ENCODE data around the gene NLRP12.

- TF ChIP-seq, protein P1, sequence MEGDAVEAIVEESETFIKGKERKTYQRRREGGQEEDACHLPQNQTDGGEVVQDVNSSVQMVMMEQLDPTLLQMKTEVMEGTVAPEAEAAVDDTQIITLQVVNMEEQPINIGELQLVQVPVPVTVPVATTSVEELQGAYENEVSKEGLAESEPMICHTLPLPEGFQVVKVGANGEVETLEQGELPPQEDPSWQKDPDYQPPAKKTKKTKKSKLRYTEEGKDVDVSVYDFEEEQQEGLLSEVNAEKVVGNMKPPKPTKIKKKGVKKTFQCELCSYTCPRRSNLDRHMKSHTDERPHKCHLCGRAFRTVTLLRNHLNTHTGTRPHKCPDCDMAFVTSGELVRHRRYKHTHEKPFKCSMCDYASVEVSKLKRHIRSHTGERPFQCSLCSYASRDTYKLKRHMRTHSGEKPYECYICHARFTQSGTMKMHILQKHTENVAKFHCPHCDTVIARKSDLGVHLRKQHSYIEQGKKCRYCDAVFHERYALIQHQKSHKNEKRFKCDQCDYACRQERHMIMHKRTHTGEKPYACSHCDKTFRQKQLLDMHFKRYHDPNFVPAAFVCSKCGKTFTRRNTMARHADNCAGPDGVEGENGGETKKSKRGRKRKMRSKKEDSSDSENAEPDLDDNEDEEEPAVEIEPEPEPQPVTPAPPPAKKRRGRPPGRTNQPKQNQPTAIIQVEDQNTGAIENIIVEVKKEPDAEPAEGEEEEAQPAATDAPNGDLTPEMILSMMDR (conservative IDR thresholded peaks at IDR 0.05 in 1 of 2, IDR thresholded peaks at IDR 0.05 in 1 of 2; ENCODE audit: extremely low read depth in 1 of 2, insufficient read depth in 1 of 2, low read depth in 1 of 2, low read length in 2 of 2) = no peak
- no peak for TF ChIP-seq EZH2 (IDR thresholded peaks at IDR 0.05; ENCODE audit: borderline replicate concordance, low read length)
Measured at GRCh38 chr19:53853707-53854106, 29.6 kb upstream of the NLRP12 start.

All from mammary epithelial cell (primary cell).